HG03469 (cell line): Measurements from ENCODE around the gene CSAD.
A peak's percentile ranks its signal among the peaks of the same experiment; 100 is the strongest.

Experiments
- ATAC-seq: cut with Tn5 transposase; IDR thresholded peaks from one replicate; pipeline ENCODE4 v1.9.1; 2021; ENCODE audit warnings: mild to moderate bottlenecking, moderate library complexity, moderate number of reproducible peaks; ENCODE audit not compliant: unreplicated experiment

The CSAD gene, protein sequence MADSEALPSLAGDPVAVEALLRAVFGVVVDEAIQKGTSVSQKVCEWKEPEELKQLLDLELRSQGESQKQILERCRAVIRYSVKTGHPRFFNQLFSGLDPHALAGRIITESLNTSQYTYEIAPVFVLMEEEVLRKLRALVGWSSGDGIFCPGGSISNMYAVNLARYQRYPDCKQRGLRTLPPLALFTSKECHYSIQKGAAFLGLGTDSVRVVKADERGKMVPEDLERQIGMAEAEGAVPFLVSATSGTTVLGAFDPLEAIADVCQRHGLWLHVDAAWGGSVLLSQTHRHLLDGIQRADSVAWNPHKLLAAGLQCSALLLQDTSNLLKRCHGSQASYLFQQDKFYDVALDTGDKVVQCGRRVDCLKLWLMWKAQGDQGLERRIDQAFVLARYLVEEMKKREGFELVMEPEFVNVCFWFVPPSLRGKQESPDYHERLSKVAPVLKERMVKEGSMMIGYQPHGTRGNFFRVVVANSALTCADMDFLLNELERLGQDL

DNA sequence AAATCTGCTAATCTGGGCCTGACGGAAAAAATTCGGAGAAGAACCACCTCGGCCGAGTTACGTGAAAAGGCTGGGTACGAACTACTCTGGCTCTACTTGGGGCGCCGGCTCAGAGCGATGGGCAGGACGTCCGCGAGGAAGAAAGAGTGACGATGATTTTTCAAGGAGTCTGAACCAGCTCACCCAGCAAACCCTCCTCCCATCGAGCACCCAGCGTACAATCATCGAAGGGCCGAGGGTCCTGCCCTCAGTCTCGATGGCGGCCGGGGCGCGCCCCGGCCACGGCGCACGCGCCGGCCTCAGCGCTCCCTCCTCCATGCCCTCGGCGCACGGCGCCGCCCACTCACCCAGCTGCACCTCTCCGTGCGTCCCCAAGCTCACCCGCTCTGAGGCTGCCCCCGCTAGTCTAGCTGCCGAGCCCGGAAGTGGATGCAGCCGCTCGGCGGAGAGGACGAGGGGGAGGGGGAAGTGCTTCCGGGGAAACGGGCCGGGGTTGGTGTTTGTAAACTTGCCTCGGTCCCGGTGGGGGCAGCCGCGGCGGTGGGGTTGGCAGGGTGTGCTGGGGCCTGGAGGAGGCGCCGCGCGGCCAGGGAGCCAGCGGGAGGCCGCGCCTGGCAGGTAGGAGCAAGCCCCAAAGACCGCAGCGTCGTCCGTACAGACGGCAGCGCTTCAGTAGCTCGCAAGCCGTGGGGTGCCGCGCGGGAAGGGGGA, at the start of gene CSAD, which contains the start of gene ZNF740:
Gene CSAD (minus strand): TSS at position 706 of the 711 bp plus-strand sequence. CDS start 7,455 bp downstream, outside the sequence.
Gene ZNF740 (plus strand): TSS at position 503 of the 711 bp plus-strand sequence. CDS start 1,262 bp downstream, outside the sequence.
- peak; percentile 78 for ATAC-seq

- no peak for ATAC-seq
Measured at GRCh38 chr12:53230108-53230845, 49.6 kb upstream of the CSAD start.

DNA sequence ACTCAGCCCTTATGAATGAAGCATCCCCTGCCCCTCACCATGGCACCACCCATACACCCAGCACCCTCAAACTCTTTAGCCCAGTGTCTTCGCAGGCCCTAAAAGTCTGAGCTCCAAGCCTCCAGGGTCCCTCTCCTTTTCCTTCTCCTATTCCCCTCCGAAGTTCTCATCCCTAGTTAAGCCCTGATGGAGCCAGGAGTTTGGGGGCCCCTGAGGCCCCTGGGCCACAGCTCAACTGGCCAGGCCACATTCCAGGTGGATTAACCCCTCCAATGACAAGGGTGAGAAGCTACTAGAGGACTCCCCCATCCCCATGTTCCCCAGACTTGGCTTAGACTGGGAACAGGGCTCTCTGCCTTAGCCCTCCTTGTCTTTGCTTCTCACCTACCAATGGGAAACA, 48.7 kb upstream of the CSAD start:
- ATAC-seq, result no peak

GRCh38 chr12:53227836-53228235, 47.1 kb upstream of the CSAD start:
- no peak for ATAC-seq

DNA sequence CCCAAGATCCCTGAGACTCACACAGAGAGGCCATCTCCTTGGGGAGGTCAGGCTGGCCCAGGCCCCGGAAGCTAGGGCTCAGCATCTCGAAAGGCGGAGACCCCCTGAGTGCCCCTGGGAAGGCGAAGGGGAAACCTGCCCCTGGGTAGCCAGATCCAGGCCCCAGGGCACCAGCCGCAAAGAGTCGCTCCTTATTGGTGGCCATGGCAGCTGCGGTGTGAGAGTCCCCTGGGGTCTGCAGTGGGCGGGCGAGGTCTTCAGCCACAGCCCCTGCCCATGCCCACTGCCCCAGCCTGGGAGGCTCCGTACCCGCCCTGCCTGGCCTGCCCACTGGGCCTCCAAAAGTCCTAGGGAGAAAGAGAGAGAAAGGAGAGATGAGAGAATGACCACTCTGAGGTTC, 46.6 kb upstream of the CSAD start:
- ATAC-seq, result no peak

GRCh38 chr12:53226815-53227214, 46.1 kb upstream of the CSAD start:
- ATAC-seq, result no peak

DNA sequence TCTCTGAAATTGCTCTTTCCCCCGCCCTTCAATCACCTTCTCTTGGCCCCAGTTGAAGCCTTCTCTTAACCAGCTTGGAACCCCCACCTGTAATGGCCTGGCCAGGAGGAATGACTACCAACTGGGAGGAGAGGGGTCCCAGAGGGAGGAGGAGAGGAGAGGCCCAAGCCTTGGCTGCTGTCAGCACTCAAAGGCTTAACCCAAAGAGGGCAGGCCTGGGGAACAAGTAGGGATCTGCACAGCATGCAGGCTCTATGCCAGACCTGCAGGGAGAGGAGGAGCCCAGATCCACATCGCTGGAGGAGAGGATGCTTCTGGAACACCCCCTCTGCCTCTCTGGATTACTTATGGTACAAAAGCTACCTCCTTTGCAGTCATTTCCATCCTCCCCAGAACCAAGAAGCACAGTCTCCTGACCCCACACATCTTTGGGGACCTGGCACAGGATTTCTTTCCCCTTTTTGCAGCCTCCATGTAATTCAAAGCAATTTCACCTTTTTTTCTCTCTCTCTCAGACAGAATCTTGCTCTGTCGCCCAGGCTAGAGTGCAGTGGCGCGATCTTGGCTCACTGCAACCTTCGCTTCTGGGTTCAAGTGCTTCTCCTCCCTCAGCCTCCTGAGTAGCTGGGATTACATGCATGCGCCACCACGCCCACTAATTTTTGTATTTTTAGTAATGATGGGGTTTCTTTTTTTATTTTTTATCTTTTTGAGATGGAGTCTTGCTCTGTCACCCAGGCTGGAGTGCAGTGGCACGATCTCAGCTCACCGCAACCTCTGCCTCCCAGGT, 45.1 kb upstream of the CSAD start:
- no peak for ATAC-seq

- no peak for ATAC-seq
Measured at GRCh38 chr12:53224897-53225634, 44.3 kb upstream of the CSAD start.

DNA sequence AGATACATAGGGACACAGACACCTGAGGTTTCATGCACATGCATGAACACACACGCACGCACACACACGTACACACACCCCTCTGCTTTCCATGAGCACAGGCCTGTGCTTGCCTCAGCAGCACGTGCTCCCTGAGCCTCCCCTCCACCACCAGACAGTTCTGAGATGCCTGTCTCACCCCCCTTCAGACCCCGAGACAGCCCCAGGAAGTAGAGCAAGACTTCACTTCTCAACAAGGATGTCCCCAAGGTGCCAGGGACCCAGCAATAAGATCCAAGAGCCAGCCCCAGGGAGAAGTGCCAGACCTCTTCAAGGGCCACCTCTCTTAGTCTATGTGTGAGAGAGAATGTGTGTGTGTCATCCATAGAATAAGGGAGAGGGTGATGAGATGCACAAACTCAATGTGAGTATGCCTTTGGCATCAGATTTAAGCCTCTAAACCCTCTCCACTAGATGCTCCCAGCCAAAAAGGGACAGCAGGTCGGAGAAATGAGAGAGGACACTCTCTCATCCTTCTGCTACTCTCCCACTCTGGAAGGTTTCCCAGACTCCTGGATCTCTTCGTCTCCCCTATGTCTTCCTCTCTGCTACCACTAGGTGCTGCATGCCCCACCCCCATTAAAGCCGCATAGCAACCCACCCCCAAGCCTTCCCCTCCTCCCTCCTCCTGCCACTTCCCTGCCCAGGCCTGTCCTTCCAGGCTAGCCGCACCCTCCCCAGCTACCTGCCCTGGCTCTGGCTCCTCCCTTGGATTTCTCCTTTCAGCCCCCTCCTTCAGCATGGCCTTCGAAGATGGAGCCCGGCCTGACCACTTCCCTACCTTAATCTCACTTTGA, 43.6 kb upstream of the CSAD start:
- no peak for ATAC-seq

GRCh38 chr12:53223389-53224060, 42.8 kb upstream of the CSAD start:
- no peak for ATAC-seq

- ATAC-seq, result no peak
Measured at GRCh38 chr12:53222806-53223261, 42.1 kb upstream of the CSAD start.

DNA sequence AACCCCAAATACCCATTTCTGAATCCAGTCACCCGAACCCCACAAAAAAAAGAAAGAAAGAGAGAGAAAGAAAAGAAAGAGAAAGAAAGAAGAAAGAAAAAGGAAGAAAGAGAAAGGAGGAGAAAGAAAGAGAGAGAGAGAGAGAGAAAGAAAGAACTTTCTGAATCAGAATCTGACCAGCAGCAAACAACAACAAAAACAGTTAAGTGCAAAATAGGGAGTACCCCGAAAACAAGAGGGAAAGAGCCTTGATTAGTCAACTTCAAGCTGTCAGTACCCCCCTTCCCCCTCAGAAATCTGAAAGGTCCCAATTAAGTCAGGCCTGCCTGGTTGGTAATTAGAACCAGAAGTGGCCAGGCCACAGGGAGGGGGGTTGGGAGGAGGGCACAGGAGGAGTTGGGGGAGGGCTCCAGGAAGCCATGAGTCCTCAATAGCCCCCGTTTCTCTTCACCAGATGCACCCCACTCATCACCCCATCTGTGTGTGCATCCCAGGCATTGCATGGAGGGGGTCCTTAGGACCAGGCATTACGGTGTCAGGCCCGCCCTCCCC, 41.5 kb upstream of the CSAD start:
- ATAC-seq, result no peak

GRCh38 chr12:53221203-53222080, 40.7 kb upstream of the CSAD start:
- ATAC-seq, result no peak

GRCh38 chr12:53220694-53221202, 40.0 kb upstream of the CSAD start:
- no peak for ATAC-seq

- no peak for ATAC-seq
Measured at GRCh38 chr12:53219956-53220693, 39.4 kb upstream of the CSAD start.
